GM11168 (cell line): ENCODE measurements around the gene OSBPL6.
"Not testable (repeated sequence)": the region's sequence is repeated elsewhere in the genome, so short reads cannot be mapped to it uniquely, and the experiment has no call there.

ENCODE experiments used
- in situ Hi-C: fragments of 300-500 bp; cut with MboI; formaldehyde crosslinking; loops from one replicate; pipeline ENCODE4 v1.12.0; 2022; ENCODE audit warnings: low sequenced_read_pairs; ENCODE audit not compliant: unreplicated experiment

The OSBPL6 gene

GRCh38 chr2:178291703-178292102, 97.4 kb downstream of the OSBPL6 start:
- in situ Hi-C loops = no loop called here

DNA sequence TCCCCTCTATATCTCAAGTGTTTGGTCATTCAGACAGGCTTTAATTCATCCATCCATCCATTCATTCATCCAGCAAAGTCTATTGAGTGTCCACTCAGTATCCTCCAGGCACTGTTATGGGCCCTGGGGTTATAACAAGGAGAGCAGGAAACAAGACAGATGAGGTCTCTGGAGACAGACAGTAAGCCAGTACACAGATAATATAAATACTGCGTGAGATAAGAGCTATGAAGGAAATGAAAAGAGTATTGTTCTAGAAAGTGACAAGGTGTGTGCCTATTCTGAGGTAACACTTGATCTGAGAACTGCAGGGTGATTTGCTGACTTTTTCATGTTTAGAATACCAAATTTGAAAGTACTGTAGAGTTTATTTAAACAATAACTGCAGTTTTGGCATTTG, 98.3 kb downstream of the OSBPL6 start:
- in situ Hi-C loops = no loop called here

GRCh38 chr2:178295115-178295514, 100.8 kb downstream of the OSBPL6 start:
- in situ Hi-C loops = no loop called here

DNA sequence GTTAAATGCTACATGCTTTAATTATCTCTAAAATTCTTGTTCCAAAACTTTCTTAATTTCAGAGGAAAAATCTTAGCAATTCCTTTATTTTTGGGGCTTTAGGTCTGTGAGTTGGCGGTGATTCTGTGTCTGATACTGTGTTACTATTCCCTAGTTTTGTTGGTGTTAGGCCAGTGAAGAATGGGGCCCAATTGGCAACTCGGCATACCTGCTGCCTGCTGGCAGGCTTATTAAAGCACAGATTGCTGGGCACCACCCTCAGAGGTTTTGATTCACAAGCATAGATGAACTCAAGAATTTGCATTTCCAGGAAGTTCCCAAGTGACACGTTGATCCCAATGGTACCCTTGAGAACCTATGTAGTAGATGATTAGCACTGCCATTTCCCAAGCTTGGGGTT, 101.6 kb downstream of the OSBPL6 start:
- in situ Hi-C loops = no loop called here

DNA sequence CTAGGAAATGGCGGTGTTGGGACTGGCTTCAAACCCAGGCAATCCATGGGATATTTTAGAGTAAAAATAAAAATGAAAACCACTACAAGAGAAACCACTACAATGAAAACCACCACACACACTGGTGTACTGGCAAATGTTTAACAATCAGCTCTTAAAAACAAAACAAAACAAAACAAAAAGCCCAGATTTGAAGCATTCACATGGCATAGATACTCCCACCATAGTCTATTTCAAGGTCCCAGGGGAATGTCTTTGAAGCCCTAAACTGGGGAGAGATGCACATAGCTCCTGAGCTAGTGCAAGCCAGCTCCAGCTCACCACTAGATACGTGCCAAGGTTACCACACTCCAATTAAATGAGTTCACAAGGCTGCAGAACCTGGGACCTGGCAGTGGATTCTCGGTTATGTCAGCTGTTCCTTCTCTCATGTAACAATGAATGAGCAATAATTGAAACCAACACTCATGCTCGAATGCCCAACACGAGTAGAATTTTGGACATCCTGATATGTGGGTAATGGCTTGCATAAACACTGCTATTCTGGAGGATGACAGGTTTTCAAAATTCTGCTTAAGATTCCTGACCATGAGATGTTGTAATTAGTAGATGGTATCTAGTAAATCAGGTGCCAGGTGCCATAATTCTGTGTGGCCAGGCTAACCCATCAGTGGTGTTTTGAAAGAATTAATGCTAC, 102.2 kb downstream of the OSBPL6 start:
- in situ Hi-C loops = no loop called here

DNA sequence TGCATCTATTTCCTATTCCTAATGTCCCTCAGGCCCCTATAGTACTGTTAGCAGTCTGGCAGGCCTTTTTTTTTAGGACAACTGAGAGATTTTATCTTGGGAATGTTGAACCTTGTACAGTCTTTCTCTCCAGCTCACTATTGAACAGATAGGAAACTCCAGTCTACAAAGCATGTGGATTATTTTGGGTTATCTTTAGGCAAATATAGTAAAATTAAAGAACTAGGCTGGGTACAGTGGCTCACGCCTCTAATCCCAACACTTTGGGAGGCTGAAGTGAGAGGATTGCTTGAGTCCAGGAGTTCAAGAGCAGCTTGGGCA, 102.7 kb downstream of the OSBPL6 start:
- in situ Hi-C loops = no loop called here

DNA sequence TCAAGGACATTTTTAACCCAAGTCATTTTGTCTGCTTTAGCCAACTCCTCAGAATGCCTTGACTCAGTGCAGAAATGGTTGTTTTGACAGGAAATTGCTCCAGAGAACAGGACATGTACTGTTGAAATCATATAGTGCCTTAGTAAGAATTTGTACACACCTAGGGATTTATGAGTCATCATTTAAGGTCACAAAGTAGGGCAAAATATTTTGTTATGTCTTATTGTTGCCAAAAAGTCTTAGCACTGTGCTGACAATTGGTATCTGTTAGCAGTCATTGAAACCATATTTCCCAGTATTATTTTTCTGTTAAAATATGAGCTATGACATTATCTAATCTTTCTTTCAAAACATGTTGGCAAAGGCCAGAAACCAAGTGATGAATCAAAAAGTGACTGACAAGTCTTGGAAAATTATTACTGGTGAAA, 104.5 kb downstream of the OSBPL6 start:
- in situ Hi-C loops = no loop called here

- in situ Hi-C loops = loop anchor here (10.0 kb wide), 1 partner anchor 113 kb away; no protein-coding TSS in a partner anchor
Measured at GRCh38 chr2:178301649-178302238, 107.4 kb downstream of the OSBPL6 start.

DNA sequence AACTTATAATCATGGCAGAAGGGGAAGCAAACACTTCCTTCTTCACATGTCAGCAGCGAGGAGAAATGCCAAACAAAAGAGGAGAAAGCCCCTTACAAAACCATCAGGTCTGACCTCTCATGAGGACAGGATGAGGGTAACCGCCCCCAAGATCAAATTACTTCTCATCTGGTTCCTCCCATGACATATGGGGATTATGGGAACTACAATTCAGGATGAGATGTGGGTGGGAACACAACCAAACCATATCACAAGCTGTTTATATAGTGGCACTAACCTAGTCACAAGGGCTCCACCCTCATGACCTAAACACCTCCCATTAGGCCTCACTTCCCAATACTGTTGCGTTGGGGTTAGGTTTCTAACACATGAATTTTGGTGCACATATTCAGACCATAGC, 110.0 kb downstream of the OSBPL6 start:
- in situ Hi-C loops = loop anchor here (10.0 kb wide), 1 partner anchor 110 kb away; no protein-coding TSS in a partner anchor

DNA sequence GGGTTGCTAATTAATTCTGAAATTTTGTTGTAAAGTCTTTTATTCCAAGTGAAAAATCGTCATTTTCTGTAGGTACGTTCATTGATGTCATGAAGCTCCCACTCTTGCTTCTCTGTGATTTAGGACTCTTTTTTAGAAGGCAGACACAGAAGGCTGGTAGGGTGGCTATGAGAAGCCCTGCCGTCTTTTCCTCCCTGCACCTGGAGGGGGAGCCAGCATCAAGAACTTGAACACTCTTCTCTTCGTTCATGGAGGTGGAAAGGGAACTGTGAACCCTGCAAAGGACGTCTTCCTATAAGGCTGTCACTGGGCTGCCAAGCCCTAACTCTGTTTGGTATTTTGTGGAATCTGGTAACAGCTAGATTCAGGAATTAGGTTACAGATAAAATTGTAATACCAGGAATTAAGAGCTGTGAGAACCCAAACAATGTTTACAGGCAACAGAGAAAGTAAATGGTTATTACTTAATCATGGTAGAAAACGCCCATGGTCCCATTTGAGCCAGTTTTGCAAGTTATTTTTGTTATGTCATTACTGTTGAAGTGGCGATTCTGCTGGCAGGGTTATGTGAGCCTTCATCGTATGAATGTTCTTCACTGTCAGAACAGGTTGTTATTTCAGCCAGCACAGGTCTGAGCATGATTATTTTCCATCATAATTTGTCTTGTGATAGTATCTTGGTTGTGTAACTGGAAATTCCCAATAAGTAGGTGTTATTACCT, 112.2 kb downstream of the OSBPL6 start:
- in situ Hi-C loops = loop anchor here (10.0 kb wide), 1 partner anchor 108 kb away; no protein-coding TSS in a partner anchor

DNA sequence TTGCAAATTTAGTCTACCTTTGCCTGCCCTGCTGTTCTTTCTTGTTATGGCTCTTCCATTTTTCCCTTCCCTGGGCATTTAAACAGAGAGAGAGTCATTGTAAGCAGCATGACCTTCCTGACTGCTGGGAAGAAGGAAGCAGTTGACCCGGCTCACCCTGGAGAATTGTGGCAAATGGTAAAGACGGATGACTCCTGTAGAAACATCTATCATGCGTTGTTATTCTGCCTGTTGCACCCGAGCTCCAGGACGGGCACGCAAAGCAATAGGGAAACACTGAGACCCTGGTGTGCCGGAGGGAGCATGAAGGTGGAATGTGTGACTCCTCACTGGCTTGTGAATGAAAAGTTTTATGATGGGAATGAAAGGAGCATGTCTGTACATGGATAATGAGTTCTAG, 113.3 kb downstream of the OSBPL6 start:
- in situ Hi-C loops = loop anchor here (10.0 kb wide), 1 partner anchor 107 kb away; no protein-coding TSS in a partner anchor

DNA sequence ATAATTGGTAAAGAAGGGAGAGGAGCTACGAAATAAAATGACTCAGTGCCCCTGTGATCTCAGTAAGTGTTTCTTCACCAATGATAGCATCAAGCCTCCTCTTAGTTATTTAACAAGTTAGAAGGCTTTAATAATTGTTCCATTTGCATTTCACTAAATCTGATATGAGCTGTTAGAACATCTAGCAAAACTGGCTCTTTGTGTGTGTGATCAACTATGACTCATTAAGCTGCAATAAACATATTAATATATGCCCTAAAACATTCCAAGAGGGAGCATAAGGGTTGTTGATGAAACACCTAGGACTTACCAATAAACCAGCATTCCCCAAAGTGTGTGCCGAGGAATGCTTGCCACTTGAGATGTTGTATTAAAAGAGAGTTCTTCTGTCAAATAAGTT, 115.2 kb downstream of the OSBPL6 start:
- in situ Hi-C loops = loop anchor here (10.0 kb wide), 1 partner anchor 105 kb away; no protein-coding TSS in a partner anchor

DNA sequence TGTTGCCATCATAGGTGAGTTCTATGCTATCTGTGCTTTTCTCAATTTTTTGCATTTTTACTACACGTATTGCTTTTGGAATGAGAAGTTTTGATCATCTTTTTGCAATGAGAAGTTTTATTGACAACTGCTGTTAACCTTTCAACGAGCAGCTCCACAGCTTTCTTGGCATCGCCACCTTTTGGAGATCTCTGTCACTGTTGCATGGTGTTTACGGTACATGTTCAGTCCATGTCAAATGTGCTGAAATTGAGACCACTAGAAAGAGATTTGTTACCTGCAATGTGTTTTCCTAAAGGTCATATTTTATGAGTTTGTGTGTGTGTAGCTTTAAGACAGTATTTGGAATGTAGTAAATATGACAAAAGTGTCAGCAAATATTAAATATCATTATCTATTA, 120.8 kb downstream of the OSBPL6 start:
- in situ Hi-C loops = no loop called here

- in situ Hi-C loops = no loop called here
Measured at GRCh38 chr2:178315488-178315948, 121.2 kb downstream of the OSBPL6 start.

DNA sequence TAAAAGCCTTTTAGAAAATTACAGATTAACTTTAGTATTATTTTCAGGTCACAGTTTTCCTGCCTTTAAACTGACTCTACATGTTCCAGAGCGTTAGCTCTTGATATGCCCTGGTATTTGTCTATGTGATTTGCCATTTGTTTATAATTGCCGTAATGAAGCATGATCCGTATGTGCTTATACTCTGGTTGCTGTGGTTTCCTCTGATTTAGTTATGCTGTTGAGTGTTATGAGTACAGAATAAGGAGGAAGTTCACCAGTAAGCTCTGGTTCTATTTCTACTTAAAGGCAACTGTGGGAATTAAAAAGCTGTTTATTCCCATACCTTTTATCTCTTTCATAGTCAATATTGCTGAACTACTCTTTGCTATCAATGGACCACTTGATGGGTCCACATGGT, 123.5 kb downstream of the OSBPL6 start:
- in situ Hi-C loops = no loop called here

DNA sequence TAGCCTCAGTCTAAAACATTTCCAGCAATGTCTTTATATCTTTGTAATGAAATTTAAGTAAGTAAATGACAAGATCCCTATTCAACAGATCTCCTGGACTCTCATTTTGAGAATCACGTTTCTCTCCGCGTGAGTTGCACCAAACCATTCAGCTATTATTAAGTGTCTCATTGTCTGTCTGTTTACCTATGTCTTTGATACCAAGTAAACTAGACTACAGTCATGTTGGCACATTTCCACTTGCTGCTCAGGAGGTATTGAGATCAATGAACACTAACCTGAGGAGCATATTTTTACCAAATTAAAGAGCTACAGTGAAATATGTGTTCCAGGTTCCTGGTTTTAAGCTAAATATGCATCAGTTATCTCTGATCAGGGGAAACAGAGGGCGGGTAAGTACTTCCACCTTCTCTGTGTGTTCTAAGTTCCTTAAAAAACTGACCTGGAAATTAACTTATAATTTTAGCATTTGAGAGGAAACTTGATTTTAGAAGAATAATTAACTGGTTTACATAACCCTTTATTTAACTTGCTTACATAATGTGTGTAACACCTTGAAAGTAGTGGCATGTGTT, 125.8 kb downstream of the OSBPL6 start:
- in situ Hi-C loops = no loop called here

GRCh38 chr2:178322068-178322467, 127.8 kb downstream of the OSBPL6 start:
- in situ Hi-C loops = no loop called here

- in situ Hi-C loops = not testable (repeated sequence)
Measured at GRCh38 chr2:178323331-178323730, 129.0 kb downstream of the OSBPL6 start.

GRCh38 chr2:178324077-178324476, 129.8 kb downstream of the OSBPL6 start:
- in situ Hi-C loops = no loop called here

DNA sequence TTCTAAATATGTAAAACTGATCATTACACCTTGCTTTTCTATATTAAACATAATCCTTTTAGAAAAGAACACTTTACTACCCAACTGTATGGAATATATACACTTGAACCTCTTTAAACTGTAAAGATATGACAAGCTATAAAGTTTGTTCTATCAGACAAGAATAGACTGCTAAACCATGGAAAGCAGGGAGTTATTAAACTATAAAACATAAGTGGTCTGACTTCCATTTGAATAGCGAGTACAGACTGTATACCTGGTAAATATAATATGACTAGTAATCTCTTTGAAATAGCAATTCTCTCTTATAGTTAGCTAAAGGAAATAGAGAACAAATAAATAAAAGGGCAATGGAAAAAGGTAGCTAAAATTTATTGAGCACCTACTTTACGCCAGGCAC, 131.0 kb downstream of the OSBPL6 start:
- in situ Hi-C loops = no loop called here

GRCh38 chr2:178327516-178327915, 133.2 kb downstream of the OSBPL6 start:
- in situ Hi-C loops = no loop called here
